LNCAP (cell line): ENCODE results near the gene OSBP.

Experiments used
- CTCF ChIP-seq: fragments of 450-650 bp; IDR thresholded peaks from 2 replicates; pipeline ENCODE4 v1.5.1; 2017; ENCODE audit warnings: mild to moderate bottlenecking

Gene OSBP

GRCh38 chr11:59614277-59615119 lies 1.1 kb downstream of the OSBP start:
- TF ChIP-seq CTCF: no peak

GRCh38 chr11:59611570-59612565 lies 3.7 kb downstream of the OSBP start:
- TF ChIP-seq CTCF: no peak

- no peak for TF ChIP-seq CTCF
These were observed 5.3 kb downstream of the OSBP start for GRCh38 chr11:59610289-59610688.

GRCh38 chr11:59607703-59608454 lies 7.7 kb downstream of the OSBP start:
- TF ChIP-seq CTCF: no peak

GRCh38 chr11:59602432-59602831 lies 13.1 kb downstream of the OSBP start:
- no peak for TF ChIP-seq CTCF

- no peak for TF ChIP-seq CTCF
These were observed 13.8 kb downstream of the OSBP start for GRCh38 chr11:59601788-59602187.

GRCh38 chr11:59600636-59601035 lies 14.9 kb downstream of the OSBP start:
- no peak for TF ChIP-seq CTCF
